IPS-18c (cell line): ENCODE measurements around the gene C11orf21.

Experiments used
- H3K4me3 ChIP-seq: 2 replicates; pipeline ENCODE4 v1.7.0; 2013; ENCODE audit warnings: low read depth, mild to moderate bottlenecking, low read length, moderate library complexity; ENCODE audit not compliant: insufficient read depth
- H3K9me3 ChIP-seq: one replicate; pipeline ENCODE4 v1.6.1; 2013; ENCODE audit warnings: mild to moderate bottlenecking, low read length, moderate library complexity; ENCODE audit not compliant: control insufficient read depth, insufficient read depth

Gene C11orf21

DNA sequence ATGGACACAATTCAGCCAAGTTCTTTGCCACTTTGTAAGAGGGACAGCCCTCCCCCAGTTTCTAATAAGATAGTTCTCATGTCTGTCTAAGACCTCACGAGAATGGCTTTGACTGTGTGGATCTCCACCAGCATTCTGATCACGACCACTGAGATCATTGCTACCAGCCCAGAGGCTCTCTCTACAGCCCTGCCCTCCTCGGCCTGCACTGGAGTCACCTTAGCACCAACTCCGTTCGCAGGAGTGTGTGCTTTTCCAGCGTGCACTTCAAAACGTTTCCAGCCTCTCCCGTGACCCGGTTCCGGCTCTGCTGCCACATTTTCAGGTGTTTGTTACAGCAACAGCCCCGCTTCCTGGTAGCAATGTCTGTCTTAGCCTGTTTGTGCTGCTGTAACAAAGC lies 26.3 kb upstream of the C11orf21 start:
- Histone ChIP-seq H3K4me3 (no peak overlapping the region), H3K9me3 (no peaks in the 10 kb centered on the region)

DNA sequence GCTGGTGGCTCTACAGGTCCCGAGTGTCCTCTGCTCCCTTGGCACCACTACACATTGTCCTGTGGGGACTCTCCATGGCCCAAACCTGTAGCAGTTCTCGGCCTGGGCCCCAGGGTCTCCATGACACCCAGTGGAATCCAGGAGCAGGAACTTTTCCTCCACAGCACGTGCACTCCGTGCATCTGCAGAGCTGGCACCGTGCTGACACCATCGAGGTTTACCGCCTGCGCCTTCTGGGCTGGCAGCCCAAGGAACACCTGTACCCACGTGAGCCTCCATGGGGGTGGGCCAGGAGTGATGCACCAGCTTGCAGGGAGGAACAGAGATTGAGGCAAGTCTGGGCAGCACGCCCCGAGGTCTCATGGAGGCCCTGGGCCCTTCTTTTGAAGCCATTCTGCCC lies 25.3 kb upstream of the C11orf21 start:
- H3K4me3 ChIP-seq: no peak overlapping the region
- no peaks in the 10 kb centered on the region for H3K9me3 ChIP-seq

DNA sequence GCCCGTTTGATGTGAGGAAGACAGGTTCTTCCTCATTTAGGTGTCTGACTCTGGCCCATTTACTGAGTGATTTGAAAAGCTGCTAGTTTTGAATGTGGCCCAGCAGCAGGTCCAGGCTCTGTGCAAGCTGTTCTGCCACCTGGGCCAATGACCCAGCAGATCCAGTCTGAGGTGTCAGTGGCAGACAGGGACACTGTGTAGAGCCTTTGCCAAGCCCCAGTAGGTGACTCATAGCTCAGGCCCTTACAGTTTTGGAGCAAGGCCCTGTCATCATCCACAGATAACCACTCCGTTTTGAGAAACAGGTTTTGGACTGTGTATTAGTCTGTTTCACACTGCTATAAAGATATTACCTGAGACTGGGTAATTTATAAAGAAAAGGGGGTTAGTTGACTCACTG lies 24.0 kb upstream of the C11orf21 start:
- H3K9me3 ChIP-seq: no peaks in the 10 kb centered on the region
- no peak overlapping the region for H3K4me3 ChIP-seq

DNA sequence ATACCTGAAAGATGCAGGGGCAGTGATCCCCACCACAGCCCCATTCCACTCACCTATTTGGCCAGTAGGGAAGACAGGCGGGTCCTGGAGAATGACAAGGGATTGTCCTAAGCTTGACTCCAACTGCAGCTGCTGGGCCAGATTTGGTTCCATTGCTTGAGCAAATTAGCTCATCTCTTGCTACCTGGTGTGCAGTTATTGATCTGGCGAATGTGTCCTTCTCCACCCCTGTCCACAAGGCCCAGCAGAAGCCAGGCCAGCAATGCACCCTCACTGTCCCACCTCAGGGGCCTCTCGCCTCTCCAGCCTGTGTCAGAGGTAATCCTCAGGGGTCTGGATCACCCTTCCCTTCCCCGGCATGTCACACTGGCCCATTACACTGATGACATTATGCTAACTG lies 23.4 kb upstream of the C11orf21 start:
- Histone ChIP-seq H3K9me3 (no peaks in the 10 kb centered on the region), H3K4me3 (no peak overlapping the region)

DNA sequence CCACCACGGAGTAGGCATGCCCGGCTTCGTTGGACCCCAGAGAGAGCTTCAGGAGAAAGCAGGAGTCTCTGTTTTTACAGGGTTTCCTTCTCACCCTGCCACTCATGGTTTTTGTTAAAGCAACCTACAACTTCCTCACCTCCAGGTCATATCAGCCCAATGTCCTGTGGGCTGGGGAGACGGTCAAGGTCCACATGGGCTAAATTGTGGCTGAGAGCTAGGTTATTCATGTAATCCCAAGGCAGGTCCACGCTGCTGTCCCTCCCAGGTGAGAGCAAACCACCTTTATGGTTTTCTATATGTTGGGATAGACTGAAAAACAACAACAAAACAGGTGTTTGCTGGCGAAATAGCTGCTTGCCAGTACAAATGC lies 19.6 kb upstream of the C11orf21 start:
- Histone ChIP-seq H3K4me3 (no peak overlapping the region), H3K9me3 (no peaks in the 10 kb centered on the region)

DNA sequence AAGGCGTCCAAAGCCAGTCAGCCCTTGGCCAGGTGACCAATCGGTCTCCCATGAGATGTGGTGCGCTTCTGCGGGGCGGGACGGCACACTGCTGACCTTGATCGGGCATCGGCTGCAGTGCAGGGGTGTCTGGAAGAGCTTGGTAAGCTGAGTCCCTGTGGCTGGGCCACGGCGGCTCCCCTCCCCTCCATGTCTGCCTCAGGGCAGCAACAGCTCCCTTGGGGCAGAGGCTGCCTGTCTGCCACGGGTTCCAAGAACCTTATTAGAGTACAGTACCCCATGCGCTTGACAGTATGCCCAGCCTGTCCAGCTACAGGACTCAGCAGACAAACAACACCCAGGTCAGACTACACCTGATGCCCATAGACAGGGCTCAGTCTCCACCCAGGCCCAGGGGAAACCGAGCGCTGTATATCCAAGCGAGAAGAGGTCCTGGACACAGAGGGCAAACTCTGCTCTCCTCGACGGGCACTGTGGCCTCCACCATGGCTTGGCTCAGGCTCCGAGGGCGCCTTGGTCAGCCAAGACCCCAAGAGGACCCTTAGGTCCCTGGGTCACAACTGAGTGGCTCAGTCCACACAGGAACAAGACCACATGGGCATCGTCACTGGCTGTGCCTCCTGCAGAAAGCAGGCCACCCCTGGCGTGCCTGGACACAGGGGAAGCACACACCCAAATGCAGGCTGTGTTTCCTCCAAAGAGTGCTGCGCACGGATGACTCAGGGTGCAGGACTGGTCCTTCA lies 19.0 kb upstream of the C11orf21 start:
- no peaks in the 10 kb centered on the region for H3K9me3 ChIP-seq
- H3K4me3 ChIP-seq: no peak overlapping the region

DNA sequence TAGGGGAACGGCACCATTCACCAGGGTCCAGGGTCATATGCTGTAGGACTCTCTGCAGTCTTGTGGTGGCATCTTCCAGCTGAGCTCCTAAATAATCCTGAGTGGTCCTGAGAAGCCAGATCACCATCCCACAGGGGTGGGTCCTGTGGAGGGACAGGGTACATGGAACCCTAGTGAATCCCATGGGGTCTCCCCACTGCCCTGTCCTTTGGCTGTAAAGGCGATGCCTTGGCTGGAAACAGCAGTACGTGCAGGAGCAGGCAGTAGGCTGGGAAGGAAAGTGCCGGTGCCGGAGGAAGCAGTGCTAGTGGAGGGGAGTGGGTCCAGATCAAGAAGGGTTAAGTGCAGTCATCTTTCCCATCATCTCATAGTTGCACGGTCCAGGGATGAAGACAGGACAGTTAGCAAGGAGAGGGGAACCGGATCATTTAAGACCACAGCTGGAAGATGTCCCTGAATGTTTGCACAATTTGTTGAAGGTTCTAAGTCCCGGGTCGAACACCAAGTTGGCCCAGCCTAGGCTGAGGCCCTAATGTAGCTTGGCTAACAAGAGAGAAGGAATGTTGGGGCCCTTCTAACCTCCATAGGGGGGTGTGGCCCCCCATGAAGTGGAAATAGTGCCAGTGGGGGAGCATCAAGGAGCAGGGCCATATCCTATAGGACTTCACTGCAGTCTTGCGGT lies 18.2 kb upstream of the C11orf21 start:
- H3K4me3 ChIP-seq: no peak overlapping the region
- H3K9me3 ChIP-seq: no peaks in the 10 kb centered on the region

DNA sequence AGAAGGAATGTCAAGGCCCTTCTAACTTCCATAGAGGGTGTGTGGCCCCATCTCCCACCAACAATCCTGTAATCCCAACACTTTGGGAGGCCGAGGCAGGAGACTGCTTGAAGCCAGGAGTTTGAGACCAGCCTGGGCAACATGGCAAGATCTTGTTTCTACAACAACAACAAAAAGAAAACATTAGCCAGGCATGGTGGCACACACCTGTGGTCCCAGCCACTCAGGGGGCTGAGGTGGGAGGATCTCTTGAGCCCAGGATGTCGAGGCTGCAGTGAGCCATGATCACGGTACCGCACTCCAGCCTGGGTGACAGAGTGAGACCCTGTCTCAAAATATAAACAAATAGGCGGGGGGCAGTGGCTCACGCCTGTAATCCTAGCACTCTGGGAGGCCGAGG lies 17.0 kb upstream of the C11orf21 start:
- no peaks in the 10 kb centered on the region for H3K9me3 ChIP-seq
- H3K4me3 ChIP-seq: no peak overlapping the region

DNA sequence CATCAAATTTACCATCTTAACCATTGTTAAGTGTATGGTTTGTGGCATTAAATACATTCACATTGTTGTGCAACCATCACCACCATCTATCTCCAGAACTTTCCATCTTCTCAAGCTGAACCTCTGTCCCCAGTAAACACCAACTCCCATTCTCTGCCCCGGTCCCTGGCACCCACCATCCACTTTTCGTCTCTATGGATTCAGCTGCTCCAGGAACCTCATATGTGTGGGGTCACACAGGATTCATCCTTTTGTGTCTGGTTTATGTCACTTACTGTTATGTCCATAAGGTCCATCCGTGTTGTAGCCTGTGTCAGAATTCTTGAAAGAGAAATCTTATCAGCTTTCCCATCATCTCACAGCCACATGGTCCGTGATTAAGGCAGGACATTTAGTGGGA lies 16.4 kb upstream of the C11orf21 start:
- no peaks in the 10 kb centered on the region for H3K9me3 ChIP-seq
- H3K4me3 ChIP-seq: no peak overlapping the region

DNA sequence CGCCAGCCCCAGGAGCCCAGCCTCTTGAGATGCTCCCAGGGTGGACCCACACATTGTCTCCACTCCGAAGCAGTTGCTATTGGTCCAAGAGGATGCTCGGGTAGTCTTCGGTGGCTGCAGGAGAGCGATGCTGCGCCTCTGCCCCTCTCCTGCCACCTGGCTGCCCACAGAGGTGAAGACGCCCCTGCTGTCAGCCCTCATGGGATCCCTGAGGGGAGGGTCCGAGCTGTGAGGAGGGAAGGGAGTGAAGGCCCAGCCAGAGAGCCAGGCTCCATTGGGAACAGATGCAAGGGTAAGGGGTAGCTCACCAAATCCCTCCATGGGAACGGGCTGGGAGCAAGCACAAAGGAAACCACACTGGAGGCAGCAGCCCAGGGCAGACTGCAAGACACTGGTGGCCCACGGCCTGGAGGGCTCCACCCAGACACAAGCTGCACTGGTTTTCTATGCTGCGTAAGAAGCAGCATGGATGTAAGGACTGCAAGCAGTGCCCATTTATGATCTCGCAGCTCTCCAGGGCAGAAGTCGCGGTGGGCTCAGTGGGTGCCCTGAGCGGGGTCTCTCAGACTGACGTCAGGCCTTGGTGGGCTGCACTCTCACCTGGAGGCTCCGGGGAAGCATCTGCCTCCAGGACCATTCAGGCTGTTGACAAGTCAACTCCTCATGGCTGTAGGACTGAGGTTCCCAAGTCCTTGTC lies 15.8 kb upstream of the C11orf21 start:
- H3K9me3 ChIP-seq: no peaks in the 10 kb centered on the region
- H3K4me3 ChIP-seq: no peak overlapping the region

DNA sequence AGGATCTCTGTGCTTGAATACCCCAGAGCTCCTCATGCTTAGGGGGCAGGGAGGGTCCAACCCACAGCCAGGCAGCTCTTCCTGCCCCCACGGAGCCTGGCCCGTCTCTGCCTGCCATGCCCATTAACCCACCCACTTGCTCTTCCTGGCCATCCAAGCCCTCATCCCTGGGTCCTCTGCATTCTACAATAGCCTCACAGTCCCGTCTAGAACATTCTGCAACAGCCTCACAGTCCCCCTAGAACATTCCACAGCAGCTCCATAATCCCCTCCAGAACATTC lies 15.2 kb upstream of the C11orf21 start:
- Histone ChIP-seq H3K4me3 (no peak overlapping the region), H3K9me3 (no peaks in the 10 kb centered on the region)

DNA sequence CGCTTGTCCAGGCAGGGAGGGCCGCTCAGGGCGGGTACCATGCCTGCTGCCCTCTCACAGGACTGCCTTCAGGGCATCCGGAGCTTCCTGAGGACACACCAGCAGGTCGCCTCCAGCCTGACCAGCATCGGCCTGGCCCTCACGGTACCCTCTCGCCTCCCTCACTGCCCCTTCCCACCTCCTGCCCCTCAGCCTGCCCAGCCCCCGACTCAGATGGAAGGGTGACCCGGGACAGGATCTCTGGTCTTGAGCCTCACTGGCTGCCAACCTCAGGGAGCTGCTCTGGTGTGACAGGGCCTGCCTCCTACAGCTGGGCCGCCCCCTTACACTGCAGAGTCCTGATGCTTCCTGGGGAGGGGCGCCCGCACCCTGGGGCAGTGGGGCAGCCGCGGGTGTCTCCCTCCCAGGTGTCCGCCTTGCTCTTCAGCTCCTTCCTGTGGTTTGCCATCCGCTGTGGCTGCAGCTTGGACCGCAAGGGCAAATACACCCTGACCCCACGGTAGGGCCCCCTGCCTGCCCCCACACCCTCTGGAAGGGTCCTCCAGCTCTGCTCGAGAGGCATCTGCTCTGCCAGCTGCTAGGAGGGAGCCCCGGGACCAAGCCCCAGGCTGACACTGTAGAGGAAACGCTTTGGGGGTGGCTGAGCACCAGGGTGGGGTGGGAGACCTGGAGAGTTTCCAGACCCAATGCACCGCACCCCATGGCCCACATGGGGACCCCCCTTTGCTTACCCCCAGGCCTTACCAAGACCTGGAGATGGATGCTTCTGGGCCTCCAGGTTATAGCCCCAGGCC lies 14.6 kb upstream of the C11orf21 start:
- no peaks in the 10 kb centered on the region for H3K9me3 ChIP-seq
- H3K4me3 ChIP-seq: no peak overlapping the region

DNA sequence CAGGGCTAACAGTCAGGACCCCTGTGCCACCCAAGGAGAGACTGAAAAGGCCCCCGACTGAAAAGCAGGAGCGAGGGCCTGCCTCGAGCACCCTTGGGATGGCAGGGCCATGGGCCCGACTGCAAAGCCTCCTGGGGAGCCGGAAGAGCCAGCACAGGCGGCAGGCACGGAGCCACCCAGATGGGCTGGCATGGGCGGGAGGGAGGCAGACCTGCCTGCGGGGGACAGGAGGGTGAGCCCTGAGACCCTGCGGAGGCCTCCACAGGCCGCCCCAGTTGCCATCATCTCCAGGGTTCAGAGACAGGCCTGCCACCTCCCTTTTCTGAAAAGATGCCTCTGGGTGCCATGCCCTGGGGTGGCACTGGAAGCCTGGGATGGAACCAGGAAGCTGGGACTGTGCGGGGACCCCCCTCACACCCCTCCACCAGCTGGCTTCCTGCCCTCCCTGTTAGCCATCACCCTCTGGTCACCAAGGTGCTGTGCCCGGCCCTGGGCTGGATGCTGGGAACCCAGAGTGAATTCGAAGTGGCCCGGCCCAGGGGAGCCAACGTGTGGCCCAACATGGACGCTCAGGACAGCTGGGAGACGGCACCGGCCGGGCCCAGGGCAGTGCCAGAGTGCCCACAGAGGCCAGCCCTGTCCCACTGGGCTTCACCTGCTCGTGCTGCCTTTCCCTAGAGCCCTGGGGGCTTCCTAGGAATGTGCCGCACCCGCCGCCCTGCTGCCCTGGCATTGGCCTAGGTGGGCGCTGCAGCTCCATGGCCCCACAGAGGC lies 13.9 kb upstream of the C11orf21 start:
- H3K4me3 ChIP-seq: no peak overlapping the region
- no peaks in the 10 kb centered on the region for H3K9me3 ChIP-seq

DNA sequence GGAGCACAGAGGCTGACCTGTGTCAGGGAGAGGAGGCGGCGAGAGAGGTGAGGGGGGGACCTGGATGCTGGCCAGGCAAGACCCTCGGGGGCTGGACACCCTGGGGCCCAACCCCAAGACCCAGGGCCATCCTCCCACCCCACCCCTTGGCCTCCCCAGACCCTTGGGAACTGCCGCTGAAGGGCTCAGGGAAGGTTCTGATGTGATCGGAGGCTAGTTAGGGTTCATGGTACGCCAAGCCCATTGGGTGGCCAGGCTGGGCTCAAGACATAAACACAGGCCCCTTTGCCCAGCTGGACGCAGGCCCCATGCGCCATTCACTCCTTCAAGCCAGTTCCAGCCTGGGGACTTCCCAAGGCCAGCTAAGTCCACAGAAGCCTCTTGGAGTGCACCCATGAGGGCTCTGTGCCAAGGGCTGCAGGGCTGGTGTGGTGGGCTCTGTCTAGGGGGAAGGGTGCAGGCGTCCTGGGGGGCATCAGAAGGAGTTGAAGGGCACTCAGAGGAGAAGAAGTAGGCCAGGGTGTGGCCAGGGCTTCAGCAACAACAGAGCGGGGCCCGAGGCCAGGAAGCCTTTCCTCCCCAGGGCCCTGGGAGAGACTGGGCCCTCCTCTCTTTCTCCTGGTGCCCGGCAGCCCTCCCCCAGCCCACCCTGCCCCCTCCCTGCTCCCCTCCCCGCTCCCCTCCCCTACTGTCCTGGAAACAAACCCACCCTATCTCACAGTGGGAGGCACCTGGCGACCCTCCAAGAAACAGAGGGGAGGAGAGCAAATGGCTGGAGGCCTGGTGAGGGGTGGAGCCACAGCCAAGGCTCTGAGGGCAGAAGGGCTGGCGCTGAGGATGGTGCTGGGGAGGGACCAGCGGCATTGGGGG lies 13.0 kb upstream of the C11orf21 start:
- no peak overlapping the region for H3K4me3 ChIP-seq
- no peaks in the 10 kb centered on the region for H3K9me3 ChIP-seq

DNA sequence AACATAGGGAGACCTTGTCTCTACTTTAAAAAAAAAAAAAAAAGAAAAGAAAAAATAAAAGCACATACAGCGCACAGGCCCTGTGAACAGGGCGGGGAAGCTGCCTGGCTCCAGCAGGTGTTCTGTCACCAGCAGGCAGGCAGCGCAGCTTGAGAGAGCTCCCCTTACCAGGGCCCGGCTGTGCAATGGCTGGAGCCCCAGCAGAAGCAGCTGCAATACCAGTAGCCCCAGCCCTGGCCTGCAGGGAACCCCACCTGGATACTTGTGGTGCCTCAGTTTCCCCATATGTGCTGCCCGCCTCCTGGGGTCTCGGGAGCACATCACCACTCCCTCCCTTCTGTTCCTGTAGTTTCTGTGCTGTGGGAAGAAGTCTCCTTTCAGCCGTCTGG lies 12.4 kb upstream of the C11orf21 start:
- Histone ChIP-seq H3K4me3 (no peak overlapping the region), H3K9me3 (no peaks in the 10 kb centered on the region)
